K562 (cell line): ENCODE measurements around the gene SND1. TPM values are rescaled to one million over a fixed set of nuclear protein-coding genes. Genes with fewer than 3 reads are reported as not detected.
A peak's percentile ranks its signal among the peaks of the same experiment; 100 is the strongest.

Experiments
- ARHGAP35 ChIP-seq: fragments of 450-650 bp; IDR thresholded peaks from 2 replicates; pipeline ENCODE4 v1.6.1; 2018; ENCODE audit not compliant: partially characterized antibody
- ARID3B ChIP-seq: fragments of 250-450 bp; sonication (Bioruptor Pico); IDR thresholded peaks from 2 replicates; pipeline ENCODE4 v1.4.0; 2020; ENCODE audit warnings: borderline replicate concordance
- CCAR2 ChIP-seq: fragments of 200-400 bp; formaldehyde crosslinking; IDR thresholded peaks from 2 replicates; pipeline ENCODE4 v1.6.1; 2017; ENCODE audit warnings: mild to moderate bottlenecking, low read depth, low read length
- CHD1 ChIP-seq: fragments of 200-600 bp; sonication (generic); IDR thresholded peaks from one replicate; pipeline ENCODE4 v1.6.1; 2012; ENCODE audit warnings: mild to moderate bottlenecking, moderate library complexity, low read length, inconsistent platforms
- CREB5 ChIP-seq: fragments of 250-450 bp; sonication (Bioruptor Pico); IDR thresholded peaks from 2 replicates; pipeline ENCODE4 v1.5.0; 2020; ENCODE audit warnings: mild to moderate bottlenecking
- ELF4 ChIP-seq: fragments of 450-650 bp; formaldehyde crosslinking; IDR thresholded peaks from 2 replicates; pipeline ENCODE4 v1.4.0; 2022; ENCODE audit warnings: missing genetic modification characterization
- FOXM1 ChIP-seq, 2 experiments: fragments of 450-650 bp in 1 of 2; sonication (generic) in 1 of 2; formaldehyde crosslinking in 1 of 2; IDR thresholded peaks; 2 replicates each; pipeline versions ENCODE4 v1.6.1 to v1.9.0; 2017 to 2022; ENCODE audit warnings: low read depth in 2 of 2, mild to moderate bottlenecking in 2 of 2, missing genetic modification reagents in 1 of 2, moderate library complexity in 1 of 2
- GTF2B ChIP-seq: IDR thresholded peaks from 2 replicates; pipeline ENCODE4 v1.6.1; 2011; ENCODE audit not compliant: insufficient read length; ENCODE audit errors: extremely low read depth
- KAT7 ChIP-seq: sonication (generic); formaldehyde crosslinking; IDR thresholded peaks from 2 replicates; pipeline ENCODE4 v1.8.0; 2022; ENCODE audit warnings: missing genetic modification reagents, mild to moderate bottlenecking, borderline replicate concordance
- KLF16 ChIP-seq: IDR thresholded peaks from 2 replicates; pipeline ENCODE4 v1.6.1; 2016; ENCODE audit warnings: antibody characterized with exemption
- MAFG ChIP-seq: fragments of 450-650 bp; conservative IDR thresholded peaks from 2 replicates; pipeline ENCODE4 v1.6.1; 2016; ENCODE audit warnings: missing genetic modification characterization, missing compliant biosample characterization
- MXI1 ChIP-seq: IDR thresholded peaks from 2 replicates; pipeline ENCODE4 v1.6.1; 2011; ENCODE audit warnings: low read depth, mild to moderate bottlenecking, improper control_type of control experiment, low read length
- NFIC ChIP-seq: fragments of 450-650 bp; IDR thresholded peaks from 2 replicates; pipeline ENCODE4 v1.6.1; 2017; ENCODE audit warnings: mild to moderate bottlenecking, inconsistent platforms
- PRMT5 ChIP-seq: sonication (generic); formaldehyde crosslinking; IDR thresholded peaks from 2 replicates; pipeline ENCODE4 v1.5.0; 2020; ENCODE audit warnings: missing genetic modification reagents
- PTTG1 ChIP-seq: fragments of 450-650 bp; IDR thresholded peaks from 2 replicates; pipeline ENCODE4 v1.6.1; 2016; ENCODE audit warnings: low read depth, mild to moderate bottlenecking, missing genetic modification characterization, missing compliant biosample characterization
- RBM22 ChIP-seq: fragments of 200-400 bp; formaldehyde crosslinking; IDR thresholded peaks from 2 replicates; pipeline ENCODE4 v1.6.1; 2018; ENCODE audit warnings: low read length, low read depth; ENCODE audit not compliant: poor library complexity, severe bottlenecking
- SLC30A9 ChIP-seq: fragments of 250-450 bp; sonication (Bioruptor Pico); IDR thresholded peaks from 2 replicates; pipeline ENCODE4 v1.8.0; 2022; ENCODE audit warnings: mild to moderate bottlenecking, moderate library complexity
- SMARCA4 ChIP-seq: fragments of 450-650 bp; IDR thresholded peaks from 2 replicates; pipeline ENCODE4 v1.6.1; 2016
- TAF15 ChIP-seq: fragments of 200-400 bp; formaldehyde crosslinking; IDR thresholded peaks from 2 replicates; pipeline ENCODE4 v1.6.1; 2017; ENCODE audit warnings: mild to moderate bottlenecking, low read depth, low read length, moderate library complexity
- TOE1 ChIP-seq, 2 experiments: fragments of 450-650 bp in 1 of 2; sonication (generic) in 1 of 2; formaldehyde crosslinking in 1 of 2; IDR thresholded peaks; 2 replicates each; pipeline versions ENCODE4 v1.7.1 to v1.8.0; 2016 to 2022; ENCODE audit warnings: borderline replicate concordance in 2 of 2, mild to moderate bottlenecking in 2 of 2, antibody characterized with exemption in 1 of 2, inconsistent platforms in 1 of 2, low read depth in 1 of 2, missing genetic modification reagents in 1 of 2, moderate library complexity in 1 of 2
- ZBTB1 ChIP-seq: sonication (generic); formaldehyde crosslinking; IDR thresholded peaks from 2 replicates; pipeline ENCODE4 v1.8.1; 2023; ENCODE audit warnings: missing genetic modification reagents, low read depth, mild to moderate bottlenecking, borderline replicate concordance
- ZNF780A ChIP-seq: fragments of 250-450 bp; sonication (Bioruptor Pico); IDR thresholded peaks from 2 replicates; pipeline ENCODE4 v1.5.0; 2021; ENCODE audit warnings: mild to moderate bottlenecking
- polyA plus RNA-seq, 8 experiments: library from polyadenylated mRNA; depleted of rRNA in 4 of 8; stranded (reverse) in 5 of 8; unstranded in 3 of 8; fragments of >200 nt; fragmentation: Nextera tagmentation in 2 of 8; fragmentation: Illumina TruSeq in 1 of 8; extraction: Ambion mirVana in 2 of 8; extraction: Trizol in 1 of 8; gene quantifications; 2 replicates each; pipeline versions ENCODE4 v1.2.1 to v1.2.3, GENCODE V29; 2011 to 2014; ENCODE audit warnings: inconsistent platforms in 1 of 8, missing spikeins in 1 of 8
- total RNA-seq, 7 experiments: library from RNA; depleted of rRNA in 6 of 7; stranded (reverse); fragments of >200 nt in 6 of 7; fragmentation: Illumina TruSeq in 2 of 7; extraction: Trizol in 2 of 7; gene quantifications; 2 replicates each; pipeline versions ENCODE4 v1.2.1 to v1.2.3, GENCODE V29; 2011 to 2021; ENCODE audit warnings: low replicate concordance in 1 of 7

Gene SND1
- total and polyA plus RNA-seq, 9 of the 15 experiments (the other 6 are each of a cell fraction or from before 2014, with no cell fraction given), result 46.5 to 307 (median 191) TPM

GRCh38 chr7:127652333-127653248, 597 bp downstream of the SND1 start (continued):
- TF ChIP-seq SLC30A9 (no peak), GTF2B (no peak), ZBTB1 (CRISPR knock-in tag) (peak; percentile 62; the same call in 1 of the 2 replicates), KAT7 (CRISPR knock-in tag) (0 out of 2 replicates have a peak, but pooled peaks have one; percentile 60), TAF15 (no peak), MXI1 (peak; percentile 56; the same call in 1 of the 2 replicates), RBM22 (peak; percentile 89), PRMT5 (CRISPR knock-in tag) (peak; percentile 58; the same call in 1 of the 2 replicates), FOXM1 (IDR thresholded peaks at IDR 0.05; ENCODE audit: low read depth) (peak; percentile 33; the same call in 1 of the 2 replicates), FOXM1 (CRISPR knock-in tag; IDR thresholded peaks at IDR 0.05; ENCODE audit: low read depth) (no peak), NFIC (peak; percentile 68), KLF16 (no peak), ARID3B (CRISPR knock-in tag) (0 out of 2 replicates have a peak, but pooled peaks have one; percentile 34), CCAR2 (no peak), ARHGAP35 (peak; percentile 68), PTTG1 (tag) (no peak), ELF4 (CRISPR knock-in tag) (0 out of 2 replicates have a peak, but pooled peaks have one; percentile 7), CHD1 (peak; percentile 95), TOE1 (IDR thresholded peaks at IDR 0.05; ENCODE audit: borderline replicate concordance) (peak; percentile 19), TOE1 (CRISPR knock-in tag; IDR thresholded peaks at IDR 0.05; ENCODE audit: borderline replicate concordance, low read depth) (no peak), CREB5 (CRISPR knock-in tag) (no peak), SMARCA4 (peak; percentile 69), MAFG (no peak), ZNF780A (peak; percentile 41; the same call in 1 of the 2 replicates)
